ENCODE measurements around the gene GRIK5.
"Not testable (repeated sequence)": the region's sequence is repeated elsewhere in the genome, so short reads cannot be mapped to it uniquely, and the experiment has no call there.

The GRIK5 gene

DNA sequence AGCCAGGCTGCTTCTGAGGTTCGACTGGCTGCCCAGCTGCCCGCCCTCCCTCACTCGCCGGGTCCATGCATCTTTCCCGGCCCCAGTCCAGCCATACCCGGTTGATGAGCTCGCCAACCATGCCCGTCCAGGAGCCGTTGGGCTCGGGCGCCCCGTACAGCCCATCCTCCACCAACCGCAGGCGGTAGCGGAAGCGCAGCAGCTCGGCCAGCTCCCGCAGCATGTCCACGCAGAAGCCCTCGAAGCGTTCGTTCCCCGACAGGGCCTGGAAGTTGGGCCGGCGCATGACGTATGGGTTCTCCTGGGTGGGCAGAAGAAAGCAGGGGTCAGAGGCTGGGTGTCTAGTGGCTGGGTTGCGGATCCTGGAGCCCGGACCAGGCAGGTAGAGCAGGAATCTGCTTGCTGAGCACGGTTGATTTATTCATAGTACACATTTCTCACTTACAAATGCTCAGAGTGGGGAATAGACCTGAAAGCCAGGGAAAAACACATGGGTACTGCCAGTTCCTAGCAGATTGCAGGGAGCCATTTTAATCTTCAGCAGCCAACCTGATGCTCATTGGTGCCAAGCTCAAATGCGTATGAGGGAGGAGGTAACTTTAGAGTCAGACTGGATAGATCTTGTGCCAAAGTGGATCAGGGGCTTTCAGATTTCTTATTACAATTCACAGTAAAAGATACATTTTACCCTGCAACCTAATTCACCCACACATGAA, 27.4 kb downstream of the GRIK5 start:
- no peak overlapping the region for H3K27ac ChIP-seq
- ChIA-PET POLR2A (ENCODE audit: low non-redundant PET) (no interaction called here), CTCF (interaction anchor here (1.0 kb wide), 1 partner anchor 9 kb away, joined by 3 read pairs; no protein-coding TSS in a partner anchor)
- TF ChIP-seq, protein P1, sequence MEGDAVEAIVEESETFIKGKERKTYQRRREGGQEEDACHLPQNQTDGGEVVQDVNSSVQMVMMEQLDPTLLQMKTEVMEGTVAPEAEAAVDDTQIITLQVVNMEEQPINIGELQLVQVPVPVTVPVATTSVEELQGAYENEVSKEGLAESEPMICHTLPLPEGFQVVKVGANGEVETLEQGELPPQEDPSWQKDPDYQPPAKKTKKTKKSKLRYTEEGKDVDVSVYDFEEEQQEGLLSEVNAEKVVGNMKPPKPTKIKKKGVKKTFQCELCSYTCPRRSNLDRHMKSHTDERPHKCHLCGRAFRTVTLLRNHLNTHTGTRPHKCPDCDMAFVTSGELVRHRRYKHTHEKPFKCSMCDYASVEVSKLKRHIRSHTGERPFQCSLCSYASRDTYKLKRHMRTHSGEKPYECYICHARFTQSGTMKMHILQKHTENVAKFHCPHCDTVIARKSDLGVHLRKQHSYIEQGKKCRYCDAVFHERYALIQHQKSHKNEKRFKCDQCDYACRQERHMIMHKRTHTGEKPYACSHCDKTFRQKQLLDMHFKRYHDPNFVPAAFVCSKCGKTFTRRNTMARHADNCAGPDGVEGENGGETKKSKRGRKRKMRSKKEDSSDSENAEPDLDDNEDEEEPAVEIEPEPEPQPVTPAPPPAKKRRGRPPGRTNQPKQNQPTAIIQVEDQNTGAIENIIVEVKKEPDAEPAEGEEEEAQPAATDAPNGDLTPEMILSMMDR (conservative IDR thresholded peaks at IDR 0.05; ENCODE audit: low read depth): no peak
- no peak for DNase-seq (ENCODE audit: low spot score)

DNA sequence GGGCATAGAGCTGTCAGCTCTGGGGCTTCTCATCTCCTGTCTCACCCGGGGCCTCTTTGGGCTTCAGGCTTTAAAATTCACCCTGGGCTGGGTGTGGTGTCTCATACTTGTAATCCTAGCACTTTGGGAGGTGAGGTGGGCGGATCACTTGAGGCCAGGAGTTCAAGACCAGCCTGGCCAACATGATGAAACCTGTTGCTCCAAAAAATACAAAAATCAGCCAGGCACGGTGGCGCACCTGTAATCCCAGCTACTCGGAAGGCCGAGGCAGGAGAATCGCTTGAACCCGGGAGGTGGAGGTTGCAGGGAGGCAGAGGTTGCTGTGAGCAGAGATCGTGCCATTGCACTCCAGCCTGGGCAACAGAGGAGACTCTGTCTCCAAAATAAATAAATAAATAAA, 29.5 kb downstream of the GRIK5 start:
- DNase-seq (ENCODE audit: low spot score); CTCF ChIA-PET; H3K27ac ChIP-seq; POLR2A ChIA-PET (ENCODE audit: low non-redundant PET): not testable (repeated sequence)

DNA sequence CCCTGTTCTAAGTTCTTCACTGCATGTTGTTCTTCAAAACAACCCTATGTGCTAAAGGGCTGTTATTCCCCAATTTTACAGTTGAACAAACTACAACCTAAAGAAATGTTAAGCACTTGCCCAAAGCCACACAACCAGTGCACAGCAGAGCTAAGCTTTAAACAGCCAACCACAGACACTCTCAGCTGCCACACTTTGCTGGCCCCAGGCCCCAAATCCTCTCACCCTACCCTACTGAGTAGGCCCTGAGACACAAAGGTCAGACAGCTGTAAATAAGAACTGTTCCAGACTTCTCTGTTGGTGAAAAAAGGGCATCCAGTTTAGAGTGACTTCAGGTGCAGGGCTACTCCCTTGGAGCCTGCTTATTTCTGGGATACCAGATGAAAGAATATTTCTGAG, 30.0 kb downstream of the GRIK5 start:
- no peak for DNase-seq (ENCODE audit: low spot score)
- POLR2A ChIA-PET (ENCODE audit: low non-redundant PET): no interaction called here
- CTCF ChIA-PET: no interaction called here
- no peak overlapping the region for H3K27ac ChIP-seq
- TF ChIP-seq, protein P1 (conservative IDR thresholded peaks at IDR 0.05; ENCODE audit: low read depth): no peak

GRCh38 chr19:42038666-42039065, 31.3 kb downstream of the GRIK5 start:
- ChIA-PET CTCF (no interaction called here), POLR2A (ENCODE audit: low non-redundant PET) (no interaction called here)
- no peak for DNase-seq (ENCODE audit: low spot score)
- TF ChIP-seq, protein P1 (conservative IDR thresholded peaks at IDR 0.05; ENCODE audit: low read depth): no peak
- no peak overlapping the region for H3K27ac ChIP-seq

- no peak for DNase-seq (ENCODE audit: low spot score)
- no peak overlapping the region for H3K27ac ChIP-seq
- CTCF ChIA-PET: interaction anchor here (0.5 kb wide), 1 partner anchor 40 kb away, joined by 4 read pairs; no protein-coding TSS in a partner anchor
- POLR2A ChIA-PET (ENCODE audit: low non-redundant PET): interaction anchor here (0.6 kb wide), 1 partner anchor 25 kb away, joined by 8 read pairs; no protein-coding TSS in a partner anchor
- TF ChIP-seq, protein P1 (conservative IDR thresholded peaks at IDR 0.05; ENCODE audit: low read depth): no peak
These were observed 32.4 kb downstream of the GRIK5 start for GRCh38 chr19:42037649-42038048.

DNA sequence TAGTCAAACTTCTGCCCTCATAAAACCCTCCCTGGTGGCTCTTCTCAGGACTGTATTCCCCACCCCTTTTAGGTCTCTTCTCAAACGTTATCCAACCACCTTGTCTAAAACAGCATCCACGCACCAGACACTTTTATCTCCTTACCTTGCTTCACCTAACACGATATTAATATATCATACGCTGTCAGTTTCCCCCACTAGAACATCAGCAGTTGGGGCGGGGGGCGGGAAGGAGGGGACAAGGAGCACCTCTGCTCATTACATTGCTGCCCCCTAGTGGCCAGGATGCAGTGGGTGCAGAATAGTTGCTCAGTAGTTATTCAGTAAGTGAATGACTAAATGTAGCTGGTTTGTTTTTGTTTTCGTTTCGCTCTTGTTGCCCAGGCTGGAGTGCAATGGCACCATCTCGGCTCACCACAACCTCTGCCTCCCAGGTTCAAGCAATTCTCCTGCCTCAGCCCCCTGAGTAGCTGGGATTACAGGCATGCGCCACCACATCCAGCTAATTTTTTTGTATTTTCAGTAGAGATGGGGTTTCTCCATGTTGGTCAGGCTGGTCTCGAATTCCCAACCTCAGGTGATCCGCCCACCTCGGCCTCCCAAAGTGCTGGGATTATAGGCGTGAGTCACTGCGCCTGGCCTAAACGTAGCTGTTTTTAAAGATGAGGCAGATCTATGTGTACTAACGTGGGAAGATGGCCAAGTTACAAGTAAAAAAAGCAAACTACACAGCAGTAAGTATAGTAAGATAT, 35.2 kb downstream of the GRIK5 start:
- H3K27ac ChIP-seq; POLR2A ChIA-PET (ENCODE audit: low non-redundant PET): not testable (repeated sequence)
- TF ChIP-seq, protein P1 (conservative IDR thresholded peaks at IDR 0.05; ENCODE audit: low read depth): peak; percentile 89
- peak; percentile 71 for DNase-seq (ENCODE audit: low spot score)
- CTCF ChIA-PET: interaction anchor here (0.5 to 1.7 kb wide), 14 partner anchors 10 to 562 kb away, joined by 3 to 10 read pairs (median 3); partner anchors contain the start of gene RABAC1

DNA sequence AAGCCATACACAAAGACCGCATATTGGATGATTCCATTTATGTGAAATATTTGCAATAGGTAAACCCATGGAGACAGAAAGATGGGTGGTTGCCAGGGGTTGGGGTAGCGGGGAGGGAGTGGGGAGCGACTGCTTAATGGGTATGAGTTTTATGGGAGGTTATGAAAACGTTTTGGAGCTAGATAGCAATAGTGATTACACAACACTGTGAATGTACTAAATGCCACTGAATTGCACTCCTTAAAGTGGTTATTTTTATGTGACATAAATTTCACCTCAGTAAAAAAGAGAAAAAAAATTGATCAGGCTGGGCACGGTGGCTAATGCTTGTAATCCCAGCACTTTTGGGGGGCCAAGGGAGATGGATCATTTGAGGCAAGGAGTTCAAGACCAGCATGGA, 36.6 kb downstream of the GRIK5 start:
- DNase-seq (ENCODE audit: low spot score): no peak
- CTCF ChIA-PET: interaction anchor here (0.8 to 0.9 kb wide), 2 partner anchors 9 to 60 kb away, joined by 3 read pairs; no protein-coding TSS in a partner anchor
- POLR2A ChIA-PET (ENCODE audit: low non-redundant PET): no interaction called here
- TF ChIP-seq, protein P1 (conservative IDR thresholded peaks at IDR 0.05; ENCODE audit: low read depth): no peak
- no peak overlapping the region for H3K27ac ChIP-seq
